ENCODE measurements around the gene PHOSPHO1.
A peak's percentile ranks its signal among the peaks of the same experiment; 100 is the strongest.

Gene PHOSPHO1

GRCh38 chr17:49217651-49218413 lies 12.8 kb downstream of the PHOSPHO1 start:
- DNase-seq, result no peak

GRCh38 chr17:49216953-49217650 lies 13.5 kb downstream of the PHOSPHO1 start:
- DNase-seq, result no peak

GRCh38 chr17:49216482-49216881 lies 14.1 kb downstream of the PHOSPHO1 start:
- DNase-seq, result no peak

GRCh38 chr17:49214676-49215360 lies 15.8 kb downstream of the PHOSPHO1 start:
- no peak for DNase-seq

GRCh38 chr17:49213847-49214246 lies 16.7 kb downstream of the PHOSPHO1 start:
- DNase-seq, result no peak

- DNase-seq, result no peak
Observed at GRCh38 chr17:49213399-49213798, 17.2 kb downstream of the PHOSPHO1 start.

- DNase-seq, result no peak
Observed at GRCh38 chr17:49210158-49211029, 20.2 kb downstream of the PHOSPHO1 start, which contains the start of the genes ABI3 and GNGT2. Gene ABI3 (plus strand): TSS chr17:49210707. CDS start chr17:49210725, 18 bp downstream. Gene GNGT2 (minus strand): TSS chr17:49210574. CDS start chr17:49207422, 3,152 bp downstream.

- no peak for DNase-seq
Observed at GRCh38 chr17:49209061-49209571, 21.5 kb downstream of the PHOSPHO1 start.

- no peak for DNase-seq
Observed at GRCh38 chr17:49204516-49204915, 26.1 kb downstream of the PHOSPHO1 start.

- DNase-seq, result no peak
Observed at GRCh38 chr17:49203796-49204195, 26.8 kb downstream of the PHOSPHO1 start.

- DNase-seq, result no peak
Observed at GRCh38 chr17:49201481-49201927, 29.1 kb downstream of the PHOSPHO1 start.

- no peak for DNase-seq
Observed at GRCh38 chr17:49200423-49201083, 30.0 kb downstream of the PHOSPHO1 start.

GRCh38 chr17:49198211-49198610 lies 32.4 kb downstream of the PHOSPHO1 start:
- no peak for DNase-seq

- no peak for DNase-seq
Observed at GRCh38 chr17:49197346-49197998, 33.1 kb downstream of the PHOSPHO1 start.

- DNase-seq, result no peak
Observed at GRCh38 chr17:49196520-49196919, 34.1 kb downstream of the PHOSPHO1 start.

GRCh38 chr17:49195751-49196150 lies 34.8 kb downstream of the PHOSPHO1 start:
- no peak for DNase-seq

GRCh38 chr17:49194297-49194607 lies 36.3 kb downstream of the PHOSPHO1 start:
- DNase-seq, result no peak

GRCh38 chr17:49193513-49194296 lies 36.9 kb downstream of the PHOSPHO1 start:
- no peak for DNase-seq

- peak; percentile 93 for DNase-seq
Observed at GRCh38 chr17:49191917-49192741, 38.5 kb downstream of the PHOSPHO1 start.

All from DMS79 (cell line).